Pancreas (tissue), 10 donors: ENCODE results near the gene ARL3. TPM values are rescaled to one million over a fixed set of nuclear protein-coding genes. Genes with fewer than 3 reads are reported as not detected.

ENCODE experiments used
- ATAC-seq, 4 donors: fragments of 200-7000 bp; cut with Tn5 transposase; one replicate each; pipeline versions ENCODE4 v1.8.0 to v1.9.1; 2020; ENCODE audit warnings: mild to moderate bottlenecking in 4 of 4, moderate library complexity in 4 of 4
- DNase-seq, 6 donors: peaks; one replicate each; pipeline ENCODE4 v3.0.0-alpha.2; 2020
- FAIRE-seq: peaks from 2 replicates; lab custom pipeline; 2012; peaks lifted over from hg19 to GRCh38; lab: Jason Lieb, UNC
- H3K27ac ChIP-seq, 4 donors: fragments of 200-600 bp; sonication (generic); 1 replicate in 3 of 4; 2 replicates in 1 of 4; pipeline versions ENCODE4 v1.5.0 to v1.8.0; 2020
- H3K27me3 ChIP-seq, 4 donors: fragments of 200-600 bp; one replicate each; pipeline ENCODE4 v1.8.0; 2021
- H3K36me3 ChIP-seq, 3 donors: fragments of 200-600 bp; sonication (generic) in 1 of 3; one replicate each; pipeline versions ENCODE4 v1.5.0 to v1.8.0; 2020 to 2021
- H3K4me1 ChIP-seq, 3 donors: fragments of 200-600 bp; one replicate each; pipeline ENCODE4 v1.8.0; 2021
- H3K4me3 ChIP-seq, 4 donors: fragments of 200-600 bp; sonication (generic) in 2 of 4; one replicate each; pipeline versions ENCODE4 v1.5.0 to v1.8.0; 2020 to 2021
- H3K9me3 ChIP-seq, 4 donors: fragments of 200-600 bp; one replicate each; pipeline ENCODE4 v1.8.0; 2021
- CTCF ChIP-seq, 4 donors: fragments of 200-600 bp; sonication (generic) in 3 of 4; IDR thresholded peaks; one replicate each; pipeline versions ENCODE4 v1.5.0 to v1.8.0; 2021; ENCODE audit warnings: antibody characterized with exemption in 4 of 4
- WGBS, 2 donors: extraction: QIAGEN DNeasy Blood & Tissue Kit; methylation state at CpG; one replicate each; pipeline ENCODE4 v1.1.7; 2013; 5-methylcytosine and 5-hydroxymethylcytosine counted together
- intact Hi-C, 3 donors: fragments of 100-400 bp; cut with DNase I; formaldehyde crosslinking; loops; one replicate each; pipeline versions ENCODE4 v1.11.1 to v1.14.2; 2022
- polyA plus RNA-seq, 2 donors: library from polyadenylated mRNA; stranded (reverse); fragments of 200-250 nt; gene quantifications; one replicate each; pipeline ENCODE4 v1.2.3, GENCODE V29; 2013
- total RNA-seq, 6 donors: library from RNA; stranded (reverse); fragmentation: NEBNext Ultra II Directional in 4 of 6; extraction: Animal tissue kit (Norgen Biotek cat#: 25700) in 4 of 6; gene quantifications; one replicate each; pipeline versions ENCODE4 v1.2.1 to v1.2.4, GENCODE V29; 2021 to 2023
- donor health status: healthy with polysubstance abuse.
- donor health status: DM: no; HTN: no; CAD: no; lungs with moderate emphysema.
- donor health status: DM: no; HTN: no; CAD: no.
- donor health status: control.
- donor health status: control.
- donor health status: Bipolar disorder and iron deficiency.
- donor health status: DM: yes; HTN: yes; CAD: no.
- donor health status: DM: no; HTN: no; CAD: no.
- donor health status: DM: no; HTN: no; CAD: no.
- donor health status: DM: yes; HTN: yes; CAD: no.

Gene ARL3
- total and polyA plus RNA-seq, 8 donors, result 2.4 to 8.0 (median 3.1) TPM

GRCh38 chr10:102712089-102712488 lies 2.1 kb downstream of the ARL3 start:
- no peak for FAIRE-seq
- H3K4me1 ChIP-seq, result peaks cover 0 to 4% (median 3%) of the 10 kb centered on the region in 3 donors

GRCh38 chr10:102710609-102711008 lies 3.6 kb downstream of the ARL3 start:
- ATAC-seq (no peak), FAIRE-seq (no peak), DNase-seq (no peak)
- Histone ChIP-seq H3K36me3 (no peaks in the 10 kb centered on the region), H3K27ac (no peak overlapping the region), H3K4me1 (peaks cover 0 to 4% (median 3%) of the 10 kb centered on the region in 3 donors), H3K4me3 (no peak overlapping the region), H3K27me3 (no peaks in the 10 kb centered on the region), H3K9me3 (no peaks in the 10 kb centered on the region)
- no peak for TF ChIP-seq CTCF (IDR thresholded peaks at IDR 0.05)
- WGBS, 2 donors, result 59 to 64% methylated on average over 4 of the region's 4 CpGs
- intact Hi-C loops, result no loop called here

More at GRCh38 chr10:102712089-102712488, 2.1 kb downstream of the ARL3 start:
- TF ChIP-seq CTCF (IDR thresholded peaks at IDR 0.05), result no peak
- WGBS, 2 donors, result 84 to 88% methylated on average over 4 of the region's 4 CpGs
- DNase-seq (no peak), ATAC-seq (no peak)
- no peak overlapping the region for H3K27ac ChIP-seq
- no peak overlapping the region for H3K4me3 ChIP-seq
- H3K9me3 ChIP-seq, result no peaks in the 10 kb centered on the region
- intact Hi-C loops, result no loop called here
- H3K36me3 ChIP-seq, result no peaks in the 10 kb centered on the region
- no peaks in the 10 kb centered on the region for H3K27me3 ChIP-seq

- no peak for FAIRE-seq
- intact Hi-C loops, result no loop called here
- H3K4me1 ChIP-seq, result no peaks in the 10 kb centered on the region
- no peaks in the 10 kb centered on the region for H3K36me3 ChIP-seq
- WGBS, 2 donors, result 61 to 67% methylated on average over 2 of the region's 2 CpGs
- H3K9me3 ChIP-seq, result no peaks in the 10 kb centered on the region
- no peak for ATAC-seq
- no peak overlapping the region for H3K4me3 ChIP-seq
- H3K27ac ChIP-seq, result no peak overlapping the region
- no peak for TF ChIP-seq CTCF (IDR thresholded peaks at IDR 0.05)
- DNase-seq, result no peak
- H3K27me3 ChIP-seq, result no peaks in the 10 kb centered on the region
Observed at GRCh38 chr10:102705531-102705930, 8.7 kb downstream of the ARL3 start.

- ATAC-seq (peak in 1 of 4 donors; percentile 37), DNase-seq (no peak), FAIRE-seq (no peak)
- WGBS, 2 donors, result 74 to 78% methylated on average over 6 of the region's 6 CpGs
- intact Hi-C loops, result no loop called here
- no peak for TF ChIP-seq CTCF (IDR thresholded peaks at IDR 0.05)
- Histone ChIP-seq H3K9me3 (no peaks in the 10 kb centered on the region), H3K4me1 (no peaks in the 10 kb centered on the region), H3K27me3 (no peaks in the 10 kb centered on the region), H3K4me3 (no peak overlapping the region), H3K27ac (no peak overlapping the region), H3K36me3 (no peaks in the 10 kb centered on the region)
Observed at GRCh38 chr10:102704915-102705314, 9.3 kb downstream of the ARL3 start.

GRCh38 chr10:102702742-102703141 lies 11.5 kb downstream of the ARL3 start:
- H3K4me3 ChIP-seq, result no peak overlapping the region
- WGBS, 2 donors, result 76 to 81% methylated on average over 2 of the region's 2 CpGs
- no peak overlapping the region for H3K27ac ChIP-seq
- ATAC-seq (no peak), FAIRE-seq (no peak), DNase-seq (no peak)
- H3K36me3 ChIP-seq, result peaks cover 0 to 7% (median 0%) of the 10 kb centered on the region in 3 donors
- no peaks in the 10 kb centered on the region for H3K9me3 ChIP-seq
- TF ChIP-seq CTCF (IDR thresholded peaks at IDR 0.05), result no peak
- no peaks in the 10 kb centered on the region for H3K4me1 ChIP-seq
- intact Hi-C loops, result no loop called here
- H3K27me3 ChIP-seq, result no peaks in the 10 kb centered on the region
